SU-DHL-6 (cell line): Measurements from ENCODE around the gene TMEM151B.

Experiments used
- EZH2phosphoT487 ChIP-seq: fragments of 200-600 bp; sonication (generic), shearing (Covaris generic); conservative IDR thresholded peaks from 2 replicates; pipeline ENCODE4 v1.6.1; 2018; ENCODE audit warnings: mild to moderate bottlenecking, antibody characterized with exemption, low read length, moderate library complexity, mixed read lengths
- TF ChIP-seq, protein P1 (sequence below): fragments of 200-600 bp; sonication (generic); IDR thresholded peaks from one replicate; pipeline ENCODE4 v1.5.1; 2017; ENCODE audit warnings: antibody characterized with exemption, mild to moderate bottlenecking, low read length, moderate library complexity; ENCODE audit not compliant: insufficient read depth, poor library complexity, severe bottlenecking

DNA sequence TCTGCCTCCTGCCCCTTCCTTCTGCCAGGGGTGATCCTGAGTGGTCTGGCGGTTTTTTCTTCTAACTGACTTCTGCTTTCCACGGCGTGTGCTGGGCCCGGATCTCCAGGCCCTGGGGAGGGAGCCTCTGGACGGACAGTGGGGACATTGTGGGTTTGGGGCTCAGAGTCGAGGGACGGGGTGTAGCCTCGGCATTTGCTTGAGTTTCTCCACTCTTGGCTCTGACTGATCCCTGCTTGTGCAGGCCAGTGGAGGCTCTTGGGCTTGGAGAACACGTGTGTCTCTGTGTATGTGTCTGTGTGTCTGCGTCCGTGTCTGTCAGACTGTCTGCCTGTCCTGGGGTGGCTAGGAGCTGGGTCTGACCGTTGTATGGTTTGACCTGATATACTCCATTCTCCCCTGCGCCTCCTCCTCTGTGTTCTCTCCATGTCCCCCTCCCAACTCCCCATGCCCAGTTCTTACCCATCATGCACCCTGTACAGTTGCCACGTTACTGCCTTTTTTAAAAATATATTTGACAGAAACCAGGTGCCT, 36.6 kb upstream of the TMEM151B start:
- TF ChIP-seq, protein P1, sequence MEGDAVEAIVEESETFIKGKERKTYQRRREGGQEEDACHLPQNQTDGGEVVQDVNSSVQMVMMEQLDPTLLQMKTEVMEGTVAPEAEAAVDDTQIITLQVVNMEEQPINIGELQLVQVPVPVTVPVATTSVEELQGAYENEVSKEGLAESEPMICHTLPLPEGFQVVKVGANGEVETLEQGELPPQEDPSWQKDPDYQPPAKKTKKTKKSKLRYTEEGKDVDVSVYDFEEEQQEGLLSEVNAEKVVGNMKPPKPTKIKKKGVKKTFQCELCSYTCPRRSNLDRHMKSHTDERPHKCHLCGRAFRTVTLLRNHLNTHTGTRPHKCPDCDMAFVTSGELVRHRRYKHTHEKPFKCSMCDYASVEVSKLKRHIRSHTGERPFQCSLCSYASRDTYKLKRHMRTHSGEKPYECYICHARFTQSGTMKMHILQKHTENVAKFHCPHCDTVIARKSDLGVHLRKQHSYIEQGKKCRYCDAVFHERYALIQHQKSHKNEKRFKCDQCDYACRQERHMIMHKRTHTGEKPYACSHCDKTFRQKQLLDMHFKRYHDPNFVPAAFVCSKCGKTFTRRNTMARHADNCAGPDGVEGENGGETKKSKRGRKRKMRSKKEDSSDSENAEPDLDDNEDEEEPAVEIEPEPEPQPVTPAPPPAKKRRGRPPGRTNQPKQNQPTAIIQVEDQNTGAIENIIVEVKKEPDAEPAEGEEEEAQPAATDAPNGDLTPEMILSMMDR, result no peak
- no peak for TF ChIP-seq EZH2phosphoT487
